ENCODE measurements around the gene HDAC1.

- TF ChIP-seq CTCF (IDR thresholded peaks at IDR 0.05; ENCODE audit: low read depth, low read length, poor library complexity, severe bottlenecking) (no peak), EZH2phosphoT487 (IDR thresholded peaks at IDR 0.05; ENCODE audit: borderline replicate concordance, low read length) (no peak)
These were observed 42.5 kb downstream of the HDAC1 start for GRCh38 chr1:32334274-32334861.
